ENCODE results near the gene ARHGAP24. TPM values are rescaled to one million over a fixed set of nuclear protein-coding genes. Genes with fewer than 3 reads are reported as not detected.
A peak's percentile ranks its signal among the peaks of the same experiment; 100 is the strongest.

Gene ARHGAP24
- total and polyA plus RNA-seq, 10 of the 15 experiments (the other 5 are each of a cell fraction or from before 2014, with no cell fraction given), result 0.10 to 4.2 (median 0.52) TPM

- H3K79me2 ChIP-seq (ENCODE audit: control insufficient read depth, insufficient read depth, low read length), result no peaks in the 10 kb centered on the region
- SMC1A ChIA-PET (ENCODE audit: uncharacterized antibody, unreplicated experiment), result no interaction called here
Observed at GRCh38 chr4:85522277-85522676, 47.3 kb downstream of the ARHGAP24 start.

GRCh38 chr4:85522836-85523235 is 47.9 kb downstream of the ARHGAP24 start:
- no TSS peak for BruUV-seq (replicated peaks)
- no peaks in the 10 kb centered on the region for H3K79me2 ChIP-seq (ENCODE audit: control insufficient read depth, insufficient read depth, low read length)
- no peak for DNase-seq (ENCODE audit: low read depth, low spot score)
- H3K9ac ChIP-seq (ENCODE audit: control insufficient read depth, insufficient read depth, low read length), result no peak overlapping the region
- intact Hi-C loops (cut with micrococcal nuclease; ENCODE audit: unreplicated experiment) (no loop called here), in situ Hi-C loops (cut with MboI) (no loop called here)
- H3K9me3 ChIP-seq (replicated peaks; ENCODE audit: control insufficient read depth, insufficient read depth, low read length), result no peaks in the 10 kb centered on the region
- no peak overlapping the region for H3K4me2 ChIP-seq (ENCODE audit: control insufficient read depth, insufficient read depth)
- no peaks in the 10 kb centered on the region for H3K36me3 ChIP-seq (ENCODE audit: control insufficient read depth in 2 of 2, insufficient read depth in 2 of 2, low read length in 1 of 2)
- 41% methylated on average over 3 of the region's 3 CpGs for WGBS (ENCODE audit: insufficient coverage, insufficient replicate concordance, low lambda C conversion rate, missing lambda C conversion rate)
- H3K27ac ChIP-seq (ENCODE audit: control insufficient read depth, insufficient read depth), result no peak overlapping the region
- no peak overlapping the region for H3K4me3 ChIP-seq
- no peak for FAIRE-seq
- ChIA-PET SMC1A (ENCODE audit: uncharacterized antibody, unreplicated experiment) (no interaction called here), POLR2A (no interaction called here), CTCF (no interaction called here), RAD21 (ENCODE audit: unreplicated experiment) (no interaction called here)
- no peaks in the 10 kb centered on the region for H3K4me1 ChIP-seq (ENCODE audit: control insufficient read depth, insufficient read depth, low read length)
- H4K20me1 ChIP-seq (ENCODE audit: control insufficient read depth, insufficient read depth), result no peaks in the 10 kb centered on the region
- no peak for ATAC-seq
- no peak overlapping the region for H2AFZ ChIP-seq (ENCODE audit: control insufficient read depth, low read depth, low read length)
- H3K27me3 ChIP-seq (replicated peaks in 1 of 2; ENCODE audit: control insufficient read depth in 2 of 2, insufficient read depth in 2 of 2, low read length in 1 of 2), result no peaks in the 10 kb centered on the region; a peak in 1 of 4 replicates
- TF ChIP-seq CTCF (IDR thresholded peaks at IDR 0.05 in 2 of 3, conservative IDR thresholded peaks at IDR 0.05 in 1 of 3; ENCODE audit: control insufficient read depth in 2 of 3, extremely low read depth in 1 of 3, insufficient read depth in 1 of 3, low read depth in 3 of 3, low read length in 3 of 3), result no peak
- TF ChIP-seq ZZZ3 (IDR thresholded peaks at IDR 0.05; ENCODE audit: control insufficient read depth, insufficient read length, low read depth), result no peak
- no peak for TF ChIP-seq GATAD2B (conservative IDR thresholded peaks at IDR 0.05; ENCODE audit: low read depth)
- no peak for TF ChIP-seq WRNIP1 (IDR thresholded peaks at IDR 0.05; ENCODE audit: borderline replicate concordance, low read depth, low read length)
- TF ChIP-seq BCL3 (IDR thresholded peaks at IDR 0.05; ENCODE audit: borderline replicate concordance, insufficient read depth, low read depth, low read length, poor library complexity, severe bottlenecking), result no peak
- no peak for TF ChIP-seq EZH2 (IDR thresholded peaks at IDR 0.05; ENCODE audit: borderline replicate concordance, control insufficient read depth, low read depth, low read length)
- TF ChIP-seq NFIC (IDR thresholded peaks at IDR 0.05; ENCODE audit: low read depth, low read length), result no peak
- no peak for TF ChIP-seq SUZ12 (IDR thresholded peaks at IDR 0.05; ENCODE audit: unreplicated experiment)
- no peak for TF ChIP-seq NFYB (IDR thresholded peaks at IDR 0.05; ENCODE audit: insufficient read depth, low read depth, low read length)

More at GRCh38 chr4:85522277-85522676, 47.3 kb downstream of the ARHGAP24 start:
- Histone ChIP-seq H3K9ac (ENCODE audit: control insufficient read depth, insufficient read depth, low read length) (no peak overlapping the region), H3K27me3 (replicated peaks in 1 of 2; ENCODE audit: control insufficient read depth in 2 of 2, insufficient read depth in 2 of 2, low read length in 1 of 2) (no peaks in the 10 kb centered on the region; a peak in 1 of 4 replicates), H3K4me3 (no peak overlapping the region), H3K27ac (ENCODE audit: control insufficient read depth, insufficient read depth) (no peak overlapping the region), H4K20me1 (ENCODE audit: control insufficient read depth, insufficient read depth) (no peaks in the 10 kb centered on the region), H3K36me3 (ENCODE audit: control insufficient read depth in 2 of 2, insufficient read depth in 2 of 2, low read length in 1 of 2) (no peaks in the 10 kb centered on the region), H3K4me2 (ENCODE audit: control insufficient read depth, insufficient read depth) (no peak overlapping the region), H3K9me3 (replicated peaks; ENCODE audit: control insufficient read depth, insufficient read depth, low read length) (no peaks in the 10 kb centered on the region), H3K4me1 (ENCODE audit: control insufficient read depth, insufficient read depth, low read length) (no peaks in the 10 kb centered on the region), H2AFZ (ENCODE audit: control insufficient read depth, low read depth, low read length) (no peak overlapping the region)
- POLR2A ChIA-PET, result no interaction called here
- intact Hi-C loops (cut with micrococcal nuclease; ENCODE audit: unreplicated experiment) (no loop called here), in situ Hi-C loops (cut with MboI) (no loop called here)
- ATAC-seq (peak; percentile 73), FAIRE-seq (no peak), DNase-seq (ENCODE audit: low read depth, low spot score) (no peak)
- TF ChIP-seq SPI1 (IDR thresholded peaks at IDR 0.05; ENCODE audit: borderline replicate concordance, insufficient read depth, low read depth, low read length), result peak; percentile 36; the same call in 1 of the 2 replicates
- no peak for TF ChIP-seq MLLT1 (IDR thresholded peaks at IDR 0.05)
- RAD21 ChIA-PET (ENCODE audit: unreplicated experiment), result interaction anchor here (0.7 kb wide), 1 partner anchor 34 kb away, joined by 3 read pairs; no protein-coding TSS in a partner anchor
- no TSS peak for BruUV-seq (replicated peaks)
- CTCF ChIA-PET, result no interaction called here
